ENCODE data around the gene CFAP141. TPM values are rescaled to one million over a fixed set of nuclear protein-coding genes. Genes with fewer than 3 reads are reported as not detected.
A peak's percentile ranks its signal among the peaks of the same experiment; 100 is the strongest.

CFAP141 gene
- total RNA-seq, 2 donors from 2014 or later, result not detected

GRCh38 chr1:154240294-154240833 is 34.2 kb upstream of the CFAP141 start:
- Mint-ChIP-seq H3K27ac (no peak overlapping the region), H3K4me1 (no peaks in the 10 kb centered on the region), H3K9me3 (no peaks in the 10 kb centered on the region), H3K27me3 (ENCODE audit: insufficient read depth) (no peaks in the 10 kb centered on the region), H3K4me3 (no peak overlapping the region), H3K36me3 (ENCODE audit: low read depth) (peaks cover 87% of the 10 kb centered on the region)
- H3K4me3 ChIP-seq (ENCODE audit: low read length), result no peak overlapping the region
- 97 to 100% methylated on average over 1 to 3 of the region's 3 CpGs for WGBS, 2 experiments (ENCODE audit: insufficient coverage in 1 of 2, insufficient read length in 1 of 2)
- peaks cover 94% of the 10 kb centered on the region for H3K36me3 ChIP-seq (ENCODE audit: control insufficient read depth, insufficient read depth, low read length)
- no peak for TF ChIP-seq CTCF (conservative IDR thresholded peaks at IDR 0.05)
- H3K4me1 ChIP-seq (ENCODE audit: control insufficient read depth, insufficient read depth, low read length), result no peaks in the 10 kb centered on the region
- H3K9me3 ChIP-seq (ENCODE audit: control insufficient read depth, low read length), result no peaks in the 10 kb centered on the region
- H3K27ac ChIP-seq (ENCODE audit: low read depth, low read length), result no peak overlapping the region
- DNase-seq, result no peak
- no peak overlapping the region for H3K9ac ChIP-seq (ENCODE audit: extremely low read depth, low read length, poor library complexity, severe bottlenecking)
- no peaks in the 10 kb centered on the region for H3K27me3 ChIP-seq (ENCODE audit: control insufficient read depth, insufficient read depth, low read length, poor library complexity, severe bottlenecking)

- TF ChIP-seq CTCF (conservative IDR thresholded peaks at IDR 0.05), result no peak
- Mint-ChIP-seq H3K36me3 (ENCODE audit: low read depth) (peaks cover 86% of the 10 kb centered on the region), H3K4me3 (no peak overlapping the region), H3K27me3 (ENCODE audit: insufficient read depth) (no peaks in the 10 kb centered on the region), H3K27ac (peak overlapping the region; percentile 11), H3K4me1 (no peaks in the 10 kb centered on the region), H3K9me3 (no peaks in the 10 kb centered on the region)
- no peaks in the 10 kb centered on the region for H3K9me3 ChIP-seq (ENCODE audit: control insufficient read depth, low read length)
- H3K4me1 ChIP-seq (ENCODE audit: control insufficient read depth, insufficient read depth, low read length), result no peaks in the 10 kb centered on the region
- peaks cover 96% of the 10 kb centered on the region for H3K36me3 ChIP-seq (ENCODE audit: control insufficient read depth, insufficient read depth, low read length)
- no peak overlapping the region for H3K9ac ChIP-seq (ENCODE audit: extremely low read depth, low read length, poor library complexity, severe bottlenecking)
- H3K27ac ChIP-seq (ENCODE audit: low read depth, low read length), result no peak overlapping the region
- no peak for DNase-seq
- H3K4me3 ChIP-seq (ENCODE audit: low read length), result no peak overlapping the region
- WGBS, 2 experiments (ENCODE audit: insufficient coverage in 1 of 2, insufficient read length in 1 of 2), result 97 to 100% methylated on average over 2 to 3 of the region's 3 CpGs
- H3K27me3 ChIP-seq (ENCODE audit: control insufficient read depth, insufficient read depth, low read length, poor library complexity, severe bottlenecking), result no peaks in the 10 kb centered on the region
Measured at GRCh38 chr1:154239491-154239890, 33.4 kb upstream of the CFAP141 start.

- no peak overlapping the region for H3K27ac ChIP-seq (ENCODE audit: low read depth, low read length)
- H3K9me3 Mint-ChIP-seq, result no peaks in the 10 kb centered on the region
- no peak overlapping the region for H3K4me3 Mint-ChIP-seq
- no peak for TF ChIP-seq CTCF (conservative IDR thresholded peaks at IDR 0.05)
- no peaks in the 10 kb centered on the region for H3K27me3 ChIP-seq (ENCODE audit: control insufficient read depth, insufficient read depth, low read length, poor library complexity, severe bottlenecking)
- 93 to 97% methylated on average over 3 to 6 of the region's 6 CpGs for WGBS, 2 experiments (ENCODE audit: insufficient coverage in 1 of 2, insufficient read length in 1 of 2)
- no peak overlapping the region for H3K4me3 ChIP-seq (ENCODE audit: low read length)
- H3K27ac Mint-ChIP-seq, result no peak overlapping the region
- no peaks in the 10 kb centered on the region for H3K27me3 Mint-ChIP-seq (ENCODE audit: insufficient read depth)
- no peaks in the 10 kb centered on the region for H3K4me1 Mint-ChIP-seq
- H3K4me1 ChIP-seq (ENCODE audit: control insufficient read depth, insufficient read depth, low read length), result no peaks in the 10 kb centered on the region
- H3K9me3 ChIP-seq (ENCODE audit: control insufficient read depth, low read length), result no peaks in the 10 kb centered on the region
- H3K9ac ChIP-seq (ENCODE audit: extremely low read depth, low read length, poor library complexity, severe bottlenecking), result no peak overlapping the region
- H3K36me3 ChIP-seq (ENCODE audit: control insufficient read depth, insufficient read depth, low read length), result peaks cover 90% of the 10 kb centered on the region
- H3K36me3 Mint-ChIP-seq (ENCODE audit: low read depth), result peaks cover 83% of the 10 kb centered on the region
- no peak for DNase-seq
Measured at GRCh38 chr1:154237880-154238506, 31.9 kb upstream of the CFAP141 start.

Measured in endodermal cell (in vitro differentiated cells).